Right hindlimb (tissue), 1 donor: Measurements from ENCODE around the gene PRPF8.
"Not testable (repeated sequence)": the region's sequence is repeated elsewhere in the genome, so short reads cannot be mapped to it uniquely, and the experiment has no call there.

Experiments used
- DNase-seq: peaks from one replicate; pipeline ENCODE4 v3.0.0-alpha.2; 2018

Gene PRPF8

GRCh38 chr17:1684378-1685189 lies at the start of gene PRPF8:
Gene PRPF8, minus strand, starts transcription at chr17:1684867. Its CDS starts 296 bp downstream, at chr17:1684571.
- peak; percentile 99 for DNase-seq

- DNase-seq, result peak; percentile 18
These were observed 49.1 kb upstream of the PRPF8 start for GRCh38 chr17:1733759-1734158.

- DNase-seq, result peak; percentile 19
These were observed 48.2 kb upstream of the PRPF8 start for GRCh38 chr17:1732833-1733321.

GRCh38 chr17:1732241-1732832 lies 47.7 kb upstream of the PRPF8 start:
- peak; percentile 19 for DNase-seq

GRCh38 chr17:1731194-1731506 lies 46.5 kb upstream of the PRPF8 start:
- DNase-seq, result peak; percentile 22

GRCh38 chr17:1730326-1731193 lies 45.9 kb upstream of the PRPF8 start:
- peak; percentile 82 for DNase-seq

- no peak for DNase-seq
These were observed 45.3 kb upstream of the PRPF8 start for GRCh38 chr17:1729966-1730325.

GRCh38 chr17:1727876-1728630 lies 43.4 kb upstream of the PRPF8 start:
- peak; percentile 16 for DNase-seq

- DNase-seq, result no peak
These were observed 42.7 kb upstream of the PRPF8 start for GRCh38 chr17:1727258-1727789.

GRCh38 chr17:1726626-1727257 lies 42.1 kb upstream of the PRPF8 start:
- DNase-seq, result peak; percentile 19

GRCh38 chr17:1725642-1726511 lies 41.2 kb upstream of the PRPF8 start:
- DNase-seq, result peak; percentile 16

GRCh38 chr17:1724869-1725641 lies 40.4 kb upstream of the PRPF8 start:
- no peak for DNase-seq

- DNase-seq, result peak; percentile 94
These were observed 39.7 kb upstream of the PRPF8 start, which contains the start of gene WDR81 for GRCh38 chr17:1724351-1724868. Gene WDR81, plus strand, starts transcription at chr17:1724704. Its CDS starts 256 bp downstream, at chr17:1724960.

GRCh38 chr17:1722022-1722421 lies 37.4 kb upstream of the PRPF8 start:
- not testable (repeated sequence) for DNase-seq

GRCh38 chr17:1720856-1721386 lies 36.3 kb upstream of the PRPF8 start:
- no peak for DNase-seq

GRCh38 chr17:1718362-1719165 lies 33.9 kb upstream of the PRPF8 start:
- no peak for DNase-seq

- peak; percentile 93 for DNase-seq
These were observed 32.4 kb upstream of the PRPF8 start for GRCh38 chr17:1716912-1717695.
